RWPE2 (cell line): Measurements from ENCODE around the gene VWF.

ENCODE experiments used
- ATAC-seq: fragments of 200-7000 bp; cut with Tn5 transposase; 3 replicates; pipeline ENCODE4 v1.9.1; 2021; ENCODE audit warnings: low read depth
- DNase-seq: peaks from one replicate; pipeline ENCODE4 v3.0.0-alpha.2; 2020; ENCODE audit warnings: low spot score
- H3K27ac ChIP-seq: fragments of 450-650 bp; 2 replicates; pipeline ENCODE4 v1.5.1; 2017; ENCODE audit warnings: mild to moderate bottlenecking; ENCODE audit not compliant: poor library complexity, severe bottlenecking
- H3K27me3 ChIP-seq: fragments of 250-450 bp; sonication (Bioruptor Pico); 2 replicates; pipeline ENCODE4 v1.5.1; 2021; ENCODE audit warnings: mild to moderate bottlenecking, moderate library complexity; ENCODE audit not compliant: insufficient read depth, poor library complexity, severe bottlenecking
- H3K36me3 ChIP-seq: fragments of 250-450 bp; sonication (Bioruptor Pico); 2 replicates; pipeline ENCODE4 v1.5.1; 2020; ENCODE audit warnings: low read depth, mild to moderate bottlenecking, moderate library complexity
- H3K4me1 ChIP-seq: fragments of 250-450 bp; sonication (Bioruptor Pico); 2 replicates; pipeline ENCODE4 v1.5.1; 2021; ENCODE audit warnings: mild to moderate bottlenecking, moderate library complexity; ENCODE audit not compliant: insufficient read depth, poor library complexity, severe bottlenecking
- H3K4me3 ChIP-seq: fragments of 250-450 bp; sonication (Bioruptor Pico); 2 replicates; pipeline ENCODE4 v1.5.1; 2021; ENCODE audit warnings: mild to moderate bottlenecking, moderate library complexity; ENCODE audit not compliant: severe bottlenecking
- H3K9me3 ChIP-seq: fragments of 250-450 bp; sonication (Bioruptor Pico); 2 replicates; pipeline ENCODE4 v1.5.1; 2021; ENCODE audit warnings: mild to moderate bottlenecking, moderate library complexity; ENCODE audit not compliant: severe bottlenecking
- CTCF ChIP-seq: fragments of 450-650 bp; IDR thresholded peaks from one replicate; pipeline ENCODE4 v1.5.1; 2017; ENCODE audit warnings: mild to moderate bottlenecking, moderate library complexity; ENCODE audit not compliant: poor library complexity, severe bottlenecking

Gene VWF

GRCh38 chr12:5946388-5946787 lies 178.1 kb downstream of the VWF start:
- no peak overlapping the region for H3K4me3 ChIP-seq
- TF ChIP-seq CTCF, result no peak
- H3K36me3 ChIP-seq, result no peaks in the 10 kb centered on the region
- H3K9me3 ChIP-seq, result no peaks in the 10 kb centered on the region
- DNase-seq (no peak), ATAC-seq (no peak)
- peaks cover 72% of the 10 kb centered on the region for H3K27me3 ChIP-seq
- H3K27ac ChIP-seq, result no peak overlapping the region
- no peaks in the 10 kb centered on the region for H3K4me1 ChIP-seq

GRCh38 chr12:5945071-5946008 lies 179.1 kb downstream of the VWF start, which contains the start of gene ANO2:
Gene ANO2, minus strand, starts transcription at chr12:5945259. Its CDS starts 42 bp downstream, at chr12:5945217.
- H3K27me3 ChIP-seq, result peaks cover 64% of the 10 kb centered on the region
- ATAC-seq, result peak; percentile 64; the same call in 2 of the 3 replicates
- no peak within 1 kb of the TSS for H3K27ac ChIP-seq

GRCh38 chr12:5944688-5945070 lies 179.8 kb downstream of the VWF start:
- H3K27ac ChIP-seq, result no peak overlapping the region
- no peaks in the 10 kb centered on the region for H3K9me3 ChIP-seq
- H3K27me3 ChIP-seq, result peaks cover 60% of the 10 kb centered on the region
- no peaks in the 10 kb centered on the region for H3K36me3 ChIP-seq
- H3K4me1 ChIP-seq, result no peaks in the 10 kb centered on the region
- no peak for ATAC-seq
- no peak overlapping the region for H3K4me3 ChIP-seq
- no peak for DNase-seq
- no peak for TF ChIP-seq CTCF

More at GRCh38 chr12:5945071-5946008, 179.1 kb downstream of the VWF start, which contains the start of gene ANO2:
- peak within 1 kb of the TSS; percentile 14 for H3K4me3 ChIP-seq
- DNase-seq, result no peak
- H3K36me3 ChIP-seq, result no peaks in the 10 kb centered on the region
- no peaks in the 10 kb centered on the region for H3K9me3 ChIP-seq
- no peak for TF ChIP-seq CTCF
- H3K4me1 ChIP-seq, result no peaks in the 10 kb centered on the region

- Histone ChIP-seq H3K4me3 (no peak overlapping the region), H3K9me3 (no peaks in the 10 kb centered on the region), H3K4me1 (no peaks in the 10 kb centered on the region), H3K27me3 (peaks cover 60% of the 10 kb centered on the region), H3K27ac (no peak overlapping the region), H3K36me3 (no peaks in the 10 kb centered on the region)
- no peak for DNase-seq
- ATAC-seq, result no peak
- TF ChIP-seq CTCF, result no peak
Measured at GRCh38 chr12:5944053-5944452, 180.4 kb downstream of the VWF start.

GRCh38 chr12:5941907-5942306 lies 182.6 kb downstream of the VWF start:
- TF ChIP-seq CTCF, result no peak
- DNase-seq, result no peak
- no peak for ATAC-seq

More at GRCh38 chr12:5941907-5942306, 182.6 kb downstream of the VWF start:
- H3K9me3 ChIP-seq, result no peaks in the 10 kb centered on the region
- H3K27me3 ChIP-seq, result peaks cover 52% of the 10 kb centered on the region
- H3K4me1 ChIP-seq, result no peaks in the 10 kb centered on the region
- H3K27ac ChIP-seq, result no peak overlapping the region
- no peaks in the 10 kb centered on the region for H3K36me3 ChIP-seq
- no peak overlapping the region for H3K4me3 ChIP-seq
